Stimulated activated naive B cell treated with anti-CD40 and anti-IgM and Interleukin-4, amounts not matched to agents 10 μg/mL and 1 μg/mL and 100 μg/mL, for 72 hours (primary cell): ENCODE measurements around the gene CCNYL1.

ENCODE experiments used
- ATAC-seq, 2 donors: fragments of 150-1000 bp; cut with Tn5 transposase; replicated peaks; 2 replicates each; pipeline ENCODE4 v1.10.0; 2021; ENCODE audit warnings: moderate library complexity in 1 of 2
- DNase-seq: peaks from one replicate; pipeline ENCODE4 v3.0.0; 2021
- H3K27ac Mint-ChIP-seq: one replicate; pipeline ENCODE4 v1.8.0; 2022; ENCODE audit warnings: mild to moderate bottlenecking, mixed read lengths
- H3K27me3 Mint-ChIP-seq, 2 donors: one replicate each; pipeline ENCODE4 v1.8.0; 2022; ENCODE audit warnings: mixed read lengths in 2 of 2
- H3K36me3 Mint-ChIP-seq, 2 donors: one replicate each; pipeline ENCODE4 v1.8.0; 2022; ENCODE audit warnings: mixed read lengths in 2 of 2, mild to moderate bottlenecking in 1 of 2
- H3K4me1 Mint-ChIP-seq, 2 donors: one replicate each; pipeline ENCODE4 v1.8.0; 2022; ENCODE audit warnings: mixed read lengths in 2 of 2, mild to moderate bottlenecking in 1 of 2
- H3K4me3 Mint-ChIP-seq, 2 donors: one replicate each; pipeline ENCODE4 v1.8.0; 2022; ENCODE audit warnings: mild to moderate bottlenecking in 2 of 2, mixed read lengths in 2 of 2, moderate library complexity in 1 of 2
- H3K9me3 Mint-ChIP-seq, 2 donors: one replicate each; pipeline ENCODE4 v1.8.0; 2022; ENCODE audit warnings: mixed read lengths in 2 of 2, mild to moderate bottlenecking in 1 of 2

The CCNYL1 gene

GRCh38 chr2:207791579-207792243 is 80.3 kb downstream of the CCNYL1 start:
- H3K4me1 Mint-ChIP-seq = peaks cover 0 to 4% of the 10 kb centered on the region in 2 donors
- no peak overlapping the region for H3K27ac Mint-ChIP-seq
- peaks cover 15 to 31% of the 10 kb centered on the region in 2 donors for H3K27me3 Mint-ChIP-seq
- H3K36me3 Mint-ChIP-seq = no peaks in the 10 kb centered on the region
- no peak overlapping the region for H3K4me3 Mint-ChIP-seq
- no peaks in the 10 kb centered on the region for H3K9me3 Mint-ChIP-seq
- no peak for ATAC-seq
- no peak for DNase-seq

GRCh38 chr2:207792244-207792785 is 80.9 kb downstream of the CCNYL1 start:
- Mint-ChIP-seq H3K27me3 (peaks cover 15 to 30% of the 10 kb centered on the region in 2 donors), H3K27ac (no peak overlapping the region), H3K4me1 (peaks cover 0 to 4% of the 10 kb centered on the region in 2 donors), H3K36me3 (no peaks in the 10 kb centered on the region), H3K4me3 (no peak overlapping the region), H3K9me3 (no peaks in the 10 kb centered on the region)
- ATAC-seq (no peak), DNase-seq (no peak)

GRCh38 chr2:207796585-207797350 is 85.3 kb downstream of the CCNYL1 start:
- no peak overlapping the region for H3K4me3 Mint-ChIP-seq
- ATAC-seq = no peak
- no peak overlapping the region for H3K27ac Mint-ChIP-seq
- peaks cover 0 to 6% of the 10 kb centered on the region in 2 donors for H3K4me1 Mint-ChIP-seq
- no peak for DNase-seq
- H3K27me3 Mint-ChIP-seq = peaks cover 0 to 14% of the 10 kb centered on the region in 2 donors
- H3K9me3 Mint-ChIP-seq = no peaks in the 10 kb centered on the region
- no peaks in the 10 kb centered on the region for H3K36me3 Mint-ChIP-seq

- Mint-ChIP-seq H3K4me3 (no peak overlapping the region), H3K9me3 (no peaks in the 10 kb centered on the region), H3K27me3 (no peaks in the 10 kb centered on the region), H3K36me3 (no peaks in the 10 kb centered on the region), H3K27ac (no peak overlapping the region), H3K4me1 (peaks cover 0 to 4% of the 10 kb centered on the region in 2 donors)
- ATAC-seq = no peak
- DNase-seq = no peak
Measured at GRCh38 chr2:207801259-207801658, 89.8 kb downstream of the CCNYL1 start.

GRCh38 chr2:207802650-207803049 is 91.2 kb downstream of the CCNYL1 start:
- Mint-ChIP-seq H3K27me3 (no peaks in the 10 kb centered on the region), H3K4me1 (peaks cover 0 to 5% of the 10 kb centered on the region in 2 donors), H3K9me3 (no peaks in the 10 kb centered on the region), H3K4me3 (no peak overlapping the region), H3K36me3 (no peaks in the 10 kb centered on the region), H3K27ac (no peak overlapping the region)
- ATAC-seq (no peak), DNase-seq (no peak)
